ENCODE results near the gene NR2C1.

- no peak for TF ChIP-seq CTCF (conservative IDR thresholded peaks at IDR 0.05; ENCODE audit: low read depth, low read length)
- TF ChIP-seq EZH2 (IDR thresholded peaks at IDR 0.05; ENCODE audit: borderline replicate concordance, low read depth, low read length, poor library complexity, severe bottlenecking): no peak
These were observed 32.1 kb upstream of the NR2C1 start for GRCh38 chr12:95105540-95105939.
